SW 1271 (cell line): Measurements from ENCODE around the gene PPP1R3F.
"Not testable (repeated sequence)": the region's sequence is repeated elsewhere in the genome, so short reads cannot be mapped to it uniquely, and the experiment has no call there.

ENCODE experiments used
- DNase-seq, 2 experiments: peaks; one replicate each; lab custom pipeline; 2025; lab: John Stamatoyannopoulos, UW

Gene PPP1R3F

GRCh38 chrX:49272421-49272820 lies 2.8 kb downstream of the PPP1R3F start:
- DNase-seq: no peak

GRCh38 chrX:49273181-49273727 lies 3.7 kb downstream of the PPP1R3F start:
- no peak for DNase-seq

- DNase-seq: no peak
These were observed 6.6 kb downstream of the PPP1R3F start for GRCh38 chrX:49276207-49276606.

GRCh38 chrX:49276671-49277534 lies 7.3 kb downstream of the PPP1R3F start:
- DNase-seq: no peak

- DNase-seq: no peak
These were observed 7.9 kb downstream of the PPP1R3F start for GRCh38 chrX:49277535-49277830.

GRCh38 chrX:49278081-49278480 lies 8.5 kb downstream of the PPP1R3F start:
- no peak for DNase-seq

GRCh38 chrX:49282647-49283011 lies 13.0 kb downstream of the PPP1R3F start:
- no peak for DNase-seq

- no peak for DNase-seq
These were observed 14.6 kb downstream of the PPP1R3F start for GRCh38 chrX:49284212-49284611.

GRCh38 chrX:49286136-49286535 lies 16.5 kb downstream of the PPP1R3F start:
- DNase-seq: no peak

- DNase-seq: no peak
These were observed 17.0 kb downstream of the PPP1R3F start for GRCh38 chrX:49286581-49286980.

GRCh38 chrX:49287665-49288064 lies 18.1 kb downstream of the PPP1R3F start:
- no peak for DNase-seq

GRCh38 chrX:49290215-49290614 lies 20.6 kb downstream of the PPP1R3F start:
- DNase-seq: no peak

GRCh38 chrX:49291615-49292337 lies 22.2 kb downstream of the PPP1R3F start:
- DNase-seq: peak in 1 of 2 experiments; percentile 8

- DNase-seq: no peak
These were observed 23.1 kb downstream of the PPP1R3F start for GRCh38 chrX:49292400-49293362.

- not testable (repeated sequence) for DNase-seq
These were observed 29.7 kb downstream of the PPP1R3F start for GRCh38 chrX:49299293-49299692.

- no peak for DNase-seq
These were observed 31.1 kb downstream of the PPP1R3F start for GRCh38 chrX:49300703-49301102.

- no peak for DNase-seq
These were observed 33.8 kb downstream of the PPP1R3F start, which contains the start of gene GAGE10 for GRCh38 chrX:49303346-49303745. TSS of gene GAGE10 (plus strand) at chrX:49303646. CDS start at chrX:49304860, 1,214 bp downstream.

GRCh38 chrX:49307775-49308174 lies 38.2 kb downstream of the PPP1R3F start:
- DNase-seq: not testable (repeated sequence)

- no peak for DNase-seq
These were observed 39.1 kb downstream of the PPP1R3F start for GRCh38 chrX:49308604-49309269.

- DNase-seq: no peak
These were observed 39.9 kb downstream of the PPP1R3F start for GRCh38 chrX:49309401-49309981.

- DNase-seq: no peak
These were observed 40.8 kb downstream of the PPP1R3F start for GRCh38 chrX:49310371-49310770.
